ENCODE results near the gene ZNF652.
"Not testable (repeated sequence)": the region's sequence is repeated elsewhere in the genome, so short reads cannot be mapped to it uniquely, and the experiment has no call there.

Gene ZNF652

DNA sequence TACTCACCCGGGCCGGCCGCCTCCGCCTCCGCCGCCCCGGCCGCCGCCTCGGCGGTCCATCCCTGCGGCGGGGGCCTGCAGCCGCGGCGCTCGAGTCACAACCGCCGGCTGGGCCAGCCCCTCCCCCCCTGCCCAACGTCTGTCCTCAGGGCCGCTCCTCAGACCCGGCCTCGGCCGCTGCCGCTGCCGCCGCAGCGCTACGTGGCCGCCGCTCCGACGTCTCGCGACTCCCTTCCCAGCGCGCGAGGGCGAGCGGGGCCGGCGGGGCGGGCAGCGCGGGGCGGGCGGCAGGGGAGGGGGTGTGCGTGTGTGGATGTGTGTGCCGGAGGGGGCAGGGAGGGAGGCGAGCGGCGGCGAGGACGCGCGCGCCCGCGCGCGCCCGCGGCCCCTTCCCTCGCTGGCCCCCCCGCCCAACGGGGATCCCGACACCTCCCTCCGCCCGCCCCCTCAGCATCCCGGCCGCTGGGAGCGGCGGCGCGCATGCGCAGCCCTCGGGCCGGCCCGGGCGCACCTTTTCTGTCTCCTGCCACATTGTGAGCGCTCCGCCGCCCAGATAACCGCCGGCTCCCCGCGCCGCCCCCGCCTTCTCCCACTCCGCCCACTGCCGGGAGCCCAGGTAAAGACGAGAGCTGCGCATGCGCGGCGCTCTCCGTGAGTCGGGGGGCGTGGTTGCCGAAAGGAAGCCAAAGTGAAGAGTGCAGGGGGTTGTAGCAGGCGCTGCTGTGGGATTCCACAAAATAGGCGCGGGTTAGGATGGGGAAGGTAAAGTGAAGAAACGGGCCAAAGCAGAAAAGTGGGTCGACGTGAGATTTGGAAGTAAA lies at the start of gene ZNF652:
ZNF652 (minus strand) TSS at position 349 of the 821 bp plus-strand sequence. CDS start 44,525 bp downstream, outside the sequence.
- DNase-seq, result peak; percentile 84

DNA sequence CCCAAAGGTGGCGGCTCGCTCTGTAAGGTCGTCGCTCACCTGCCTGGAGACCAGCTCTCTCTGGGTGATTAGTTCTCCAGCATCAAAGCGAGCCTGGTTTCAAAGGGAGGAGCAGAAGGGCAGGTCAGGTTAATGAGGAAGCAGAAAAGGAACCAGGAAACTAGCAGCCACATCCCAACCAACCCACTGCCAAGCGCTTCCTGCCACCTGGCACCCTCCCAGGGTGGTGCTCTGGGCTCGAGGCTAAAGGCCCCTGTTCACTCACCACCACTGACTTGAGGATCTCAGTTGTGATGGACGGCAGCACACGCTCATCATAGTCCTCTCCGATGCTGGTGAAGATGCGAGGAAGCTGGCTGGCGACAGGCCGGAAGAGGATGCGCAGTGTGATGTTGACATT lies 47.0 kb upstream of the ZNF652 start:
- no peak for DNase-seq

DNA sequence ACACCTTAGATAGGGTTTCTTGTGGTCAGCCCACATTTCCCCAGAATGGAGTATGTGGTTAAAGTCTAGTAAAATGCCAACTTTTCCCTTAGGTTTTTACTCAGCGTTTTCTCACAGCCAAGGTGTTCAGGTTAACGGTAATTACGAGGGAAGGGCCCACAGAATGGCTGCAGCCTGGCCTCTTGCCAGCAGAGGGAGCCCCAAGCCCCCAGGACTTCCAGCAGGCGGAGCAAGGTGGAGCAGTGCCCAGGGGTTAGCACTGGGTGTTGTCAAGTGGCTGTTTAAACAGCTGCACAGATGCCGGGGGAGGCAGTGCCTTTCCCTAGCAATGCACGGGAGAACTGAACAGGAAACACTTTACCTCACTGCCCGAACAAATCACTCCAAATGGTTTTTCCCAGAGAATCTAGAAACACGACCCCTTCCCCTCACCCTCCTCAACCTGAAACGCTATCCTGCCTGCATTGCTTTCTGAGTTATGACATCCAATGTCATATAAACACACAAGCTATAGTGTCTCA lies 46.0 kb upstream of the ZNF652 start:
- DNase-seq, result peak; percentile 47

DNA sequence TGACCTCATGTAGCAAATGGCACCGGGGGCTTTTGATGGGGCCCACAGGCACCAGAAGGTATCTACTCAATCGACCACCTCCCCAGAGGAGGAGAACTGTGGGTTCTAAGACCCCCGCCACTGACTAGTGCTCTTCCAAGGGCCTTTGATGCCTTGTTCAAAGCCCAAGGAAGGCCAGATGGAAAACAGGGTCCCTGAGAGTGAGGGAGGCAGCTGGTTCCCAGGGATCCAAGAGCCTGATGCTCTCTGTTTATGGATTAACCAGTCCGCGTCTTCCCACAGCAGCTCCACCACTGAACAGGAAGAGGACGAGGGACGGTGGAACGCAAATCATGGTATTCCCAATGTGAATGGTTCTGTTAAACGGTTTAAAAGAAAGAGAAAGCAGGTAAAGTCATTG lies 45.0 kb upstream of the ZNF652 start:
- DNase-seq, result no peak

DNA sequence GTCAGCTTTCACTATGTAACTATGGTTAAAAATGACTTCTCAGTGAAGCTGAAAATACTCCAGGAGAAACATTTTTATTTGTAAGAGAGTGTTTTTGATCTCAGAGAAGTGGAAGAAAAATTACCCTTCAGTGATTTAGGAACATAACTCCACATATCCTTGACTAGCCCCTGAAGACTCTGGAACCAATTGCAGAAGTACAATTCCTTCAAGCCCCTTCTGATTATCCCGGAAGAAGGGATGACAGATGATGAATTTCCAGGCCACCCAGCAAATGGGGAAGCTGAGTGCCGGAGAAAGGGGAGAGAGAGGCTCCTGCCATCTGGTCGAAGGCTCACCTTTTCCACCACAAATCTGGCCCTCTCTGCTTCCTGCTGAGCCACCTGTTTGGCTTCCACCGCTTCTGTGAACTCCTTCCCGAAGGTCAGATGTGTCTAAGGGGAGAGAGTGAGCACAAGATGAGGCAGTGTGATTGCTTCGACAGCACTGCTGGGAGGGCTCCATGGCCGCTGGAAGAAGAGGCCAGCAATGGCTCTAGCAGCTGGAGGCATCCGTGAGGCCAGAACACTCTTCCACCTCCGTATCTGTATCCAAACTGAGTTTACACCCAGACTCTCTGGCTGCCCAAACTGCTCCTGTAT lies 44.5 kb upstream of the ZNF652 start:
- DNase-seq, result no peak

DNA sequence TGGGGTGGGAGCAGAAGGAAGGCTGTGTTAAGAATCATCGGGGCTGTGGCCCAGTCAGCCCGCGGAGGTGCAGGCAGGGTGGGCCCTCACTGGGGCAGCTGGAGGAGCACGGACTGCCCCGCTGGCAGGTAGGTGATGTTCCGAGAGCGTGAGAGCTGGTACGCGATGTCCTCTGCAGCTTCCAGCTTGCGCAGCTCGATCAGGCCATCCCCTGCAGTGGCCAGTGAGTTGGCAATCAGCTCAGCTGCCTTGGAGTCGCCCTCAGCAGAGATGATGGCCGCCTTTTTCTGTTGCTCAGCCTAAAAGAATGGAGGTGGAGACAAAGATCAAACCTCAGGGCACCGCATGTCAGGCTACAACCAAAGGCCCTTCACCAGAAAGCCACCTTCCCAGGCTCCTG lies 42.9 kb upstream of the ZNF652 start:
- DNase-seq, result no peak

DNA sequence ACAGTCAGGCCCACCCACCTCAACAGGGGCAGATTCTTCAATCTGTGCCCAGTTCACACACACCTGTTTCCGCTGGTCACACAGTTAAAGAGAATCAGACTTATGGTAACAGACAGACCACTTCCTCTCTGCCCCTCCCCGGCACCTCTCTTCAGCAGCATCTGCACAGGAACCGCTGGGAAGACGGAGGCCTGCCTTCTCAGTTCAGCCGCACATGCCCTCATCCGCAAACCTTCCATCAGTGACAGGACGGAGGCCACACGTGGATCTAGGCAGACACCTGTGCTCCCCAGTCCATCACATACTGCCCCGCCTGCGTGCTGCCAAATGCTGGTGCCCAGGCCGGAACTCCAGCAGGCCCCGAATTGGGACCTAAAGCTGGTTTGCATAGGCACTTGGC lies 42.3 kb upstream of the ZNF652 start:
- no peak for DNase-seq

DNA sequence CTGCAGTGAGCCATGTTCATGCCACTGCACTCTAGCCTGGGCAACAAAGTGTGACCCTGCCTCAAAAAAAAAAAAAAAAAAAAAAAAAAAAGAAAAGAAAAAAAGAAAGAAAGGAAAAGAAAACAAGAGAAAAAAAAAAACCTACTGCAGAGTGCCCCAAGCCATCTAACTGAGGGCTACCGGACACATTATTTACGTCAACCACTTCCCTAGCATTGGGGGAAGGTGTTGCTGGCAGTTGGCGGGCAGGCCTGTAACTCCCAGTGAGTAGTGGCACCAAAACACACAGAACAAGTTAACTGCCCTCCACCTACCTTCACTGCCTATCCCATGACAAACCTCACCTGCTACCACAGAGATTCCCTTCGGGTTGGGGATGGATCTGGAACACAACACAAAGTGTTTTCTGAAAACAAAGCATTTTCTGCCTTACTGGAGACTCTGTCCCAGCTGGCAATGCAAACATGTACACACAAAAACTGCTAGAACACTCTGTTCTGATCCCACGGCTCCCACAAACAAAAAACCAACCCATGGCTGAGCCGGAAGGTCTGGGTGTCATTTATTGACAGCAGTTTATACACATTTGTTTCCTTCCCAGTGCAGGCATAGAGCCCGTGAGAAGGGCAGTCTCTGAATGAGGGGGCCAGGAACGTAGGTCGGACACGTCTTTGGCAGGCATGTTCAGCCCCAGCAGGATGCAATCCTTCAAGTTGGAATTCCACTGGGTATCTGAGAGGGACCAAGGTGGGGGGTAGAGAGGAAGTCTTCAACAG lies 41.7 kb upstream of the ZNF652 start:
- DNase-seq, result no peak

DNA sequence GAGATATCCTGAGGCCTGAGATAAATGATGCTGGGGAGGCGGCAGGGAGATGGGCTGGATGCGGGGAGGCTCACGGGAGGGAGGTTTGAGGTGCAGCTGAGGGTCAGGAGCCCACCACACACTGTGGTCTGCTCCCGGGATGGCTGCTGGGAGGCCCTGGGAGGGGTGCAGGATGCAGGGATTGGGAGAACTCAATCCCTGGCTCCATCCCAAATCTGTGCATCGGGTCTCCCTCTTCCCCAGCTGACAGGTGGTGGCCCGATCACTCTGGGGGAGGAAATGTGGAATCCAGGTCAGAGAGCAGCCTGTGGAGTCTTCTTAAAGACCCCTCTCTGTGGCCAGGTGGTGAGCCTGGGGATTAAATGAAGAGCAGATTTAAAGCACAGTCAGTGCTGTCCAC lies 40.7 kb upstream of the ZNF652 start:
- DNase-seq, result no peak

DNA sequence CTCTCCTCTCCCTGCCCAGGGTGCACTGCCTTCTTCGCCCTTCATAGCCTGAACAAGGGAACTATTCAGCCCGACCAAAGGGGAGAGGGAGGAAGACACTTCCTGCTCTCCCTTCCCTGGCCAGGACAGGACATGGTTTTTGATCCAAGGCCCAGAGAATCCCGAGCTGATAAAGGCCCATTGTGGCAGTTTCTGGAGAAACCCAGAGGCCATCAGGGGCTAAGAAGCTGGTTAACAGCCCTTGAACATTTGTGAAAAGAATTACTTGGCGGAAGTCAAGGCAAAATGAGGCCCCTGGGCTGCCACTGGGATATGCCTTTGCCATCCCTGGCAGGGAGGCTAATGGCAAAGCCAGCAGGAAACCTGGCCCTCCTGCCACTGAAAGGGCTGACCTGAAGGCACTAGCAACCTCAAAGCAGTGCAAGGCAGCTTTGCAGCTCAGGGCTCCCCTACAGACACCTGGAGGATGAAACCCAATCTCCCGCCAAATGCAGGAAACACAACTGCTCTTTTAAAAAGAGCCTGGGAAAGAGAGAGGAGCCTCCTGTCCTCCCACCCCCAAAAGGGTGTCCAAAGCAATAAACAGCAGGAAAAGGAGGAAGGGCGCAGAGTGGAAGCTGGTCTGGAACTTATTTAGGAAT lies 40.0 kb upstream of the ZNF652 start:
- no peak for DNase-seq

DNA sequence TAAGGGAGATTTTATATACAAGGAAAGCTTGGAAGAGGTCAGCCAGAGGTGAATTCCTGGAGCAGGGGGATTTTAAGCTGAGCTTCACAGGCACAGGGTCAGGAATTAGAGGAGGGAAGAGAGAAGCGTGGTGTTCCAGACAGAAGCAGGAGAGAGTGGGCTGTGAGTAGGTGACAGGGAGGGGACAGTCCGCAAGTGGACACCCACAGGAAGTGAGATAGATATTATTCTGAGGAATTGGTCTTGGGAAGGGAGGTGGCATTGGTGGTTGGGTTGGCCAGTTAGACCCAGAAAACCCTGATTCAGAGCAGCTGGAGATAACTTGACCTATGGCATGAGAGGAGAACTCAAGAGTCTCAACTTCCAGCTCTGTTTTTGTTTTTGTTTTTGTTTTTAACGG lies 37.9 kb upstream of the ZNF652 start:
- DNase-seq, result no peak

DNA sequence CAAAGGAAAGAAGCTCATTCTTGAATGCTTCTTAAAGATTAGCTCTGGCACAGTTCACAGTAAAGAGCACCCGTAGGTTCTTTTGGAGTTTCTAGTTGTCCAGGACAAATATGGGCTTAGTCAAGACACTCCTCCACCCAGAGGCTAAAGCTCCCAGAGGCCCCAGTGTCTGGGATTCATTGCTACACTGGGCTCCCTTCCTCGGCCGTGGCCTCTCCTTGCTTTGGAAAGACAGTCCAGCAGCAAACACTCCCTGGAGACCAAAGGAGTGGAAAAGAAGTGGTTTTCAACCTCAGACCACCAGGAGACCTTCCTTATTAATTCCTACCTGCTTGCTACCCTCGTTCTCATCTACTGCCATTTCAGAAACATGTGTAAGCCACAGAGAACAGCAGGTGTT lies 35.5 kb upstream of the ZNF652 start:
- no peak for DNase-seq

DNA sequence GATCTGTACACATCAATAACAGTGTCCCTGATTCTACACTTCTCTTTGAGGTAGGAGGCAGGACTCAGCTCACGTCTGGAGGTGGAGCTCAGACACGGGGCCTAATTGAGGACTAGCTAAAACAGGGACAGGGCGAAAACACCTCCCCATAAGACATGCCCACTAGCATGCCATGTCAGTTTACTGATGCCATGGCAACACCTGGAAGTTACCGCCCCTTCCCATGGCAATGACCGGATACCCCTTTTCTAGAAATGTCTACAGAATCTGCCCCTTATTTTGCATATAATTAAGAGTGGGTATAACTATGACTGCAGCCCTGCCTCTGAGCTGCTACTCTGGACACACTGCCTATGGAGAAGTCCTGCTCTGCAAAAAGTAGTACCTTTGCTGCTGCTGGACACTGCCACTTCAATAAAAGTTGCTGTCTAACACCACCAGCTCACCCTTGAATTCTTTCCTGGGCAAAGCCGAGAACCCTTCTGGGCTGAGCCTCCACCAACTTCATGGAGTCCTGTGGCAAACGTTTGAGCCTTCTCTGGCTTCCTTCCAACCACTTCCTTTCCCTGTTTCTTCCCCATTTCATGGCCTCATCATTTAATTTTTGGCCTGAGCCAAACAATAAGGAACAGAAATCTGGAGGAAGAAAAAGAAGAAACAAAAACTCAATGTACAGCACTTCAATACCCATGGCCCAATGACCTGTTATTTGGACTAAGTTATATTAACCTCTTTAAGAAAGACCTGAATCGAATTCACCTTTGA lies 31.6 kb upstream of the ZNF652 start:
- DNase-seq, result no peak

DNA sequence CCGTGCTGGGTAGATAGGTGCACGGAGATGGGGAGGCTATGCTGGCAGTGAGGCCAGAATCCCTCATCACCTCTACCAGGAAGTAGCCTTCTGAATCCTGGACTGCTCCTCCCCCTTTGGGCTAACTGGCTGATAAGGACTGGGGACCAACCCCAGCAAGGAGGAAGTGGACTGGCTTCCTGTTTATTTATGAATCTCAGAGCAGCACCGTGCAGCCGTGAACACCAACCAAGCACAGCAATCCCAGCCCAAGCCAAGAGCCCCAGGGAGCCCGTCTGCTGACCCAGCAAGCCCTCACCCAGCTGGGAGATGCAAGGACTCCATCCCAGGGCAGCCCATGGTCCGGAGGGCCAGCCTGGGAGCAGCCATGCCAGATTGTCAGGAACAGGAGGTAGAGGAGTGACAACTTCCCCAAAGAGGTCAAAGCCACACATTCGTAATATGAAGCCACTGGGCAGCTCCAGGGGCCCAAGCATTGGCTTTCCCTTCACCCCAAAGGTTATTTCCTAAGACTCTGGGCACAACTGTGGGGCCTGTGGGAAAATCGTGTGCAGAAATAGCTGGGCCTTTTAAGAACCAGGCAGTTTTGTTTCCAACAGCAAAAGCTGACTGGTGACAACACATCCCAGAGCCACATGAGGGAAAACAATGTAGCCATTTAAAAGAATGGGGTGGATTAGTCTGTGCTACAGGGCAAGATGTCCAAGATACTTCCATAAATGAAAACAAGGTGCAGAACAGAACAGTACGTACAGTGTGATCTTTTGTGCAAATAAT lies 28.7 kb upstream of the ZNF652 start:
- no peak for DNase-seq

DNA sequence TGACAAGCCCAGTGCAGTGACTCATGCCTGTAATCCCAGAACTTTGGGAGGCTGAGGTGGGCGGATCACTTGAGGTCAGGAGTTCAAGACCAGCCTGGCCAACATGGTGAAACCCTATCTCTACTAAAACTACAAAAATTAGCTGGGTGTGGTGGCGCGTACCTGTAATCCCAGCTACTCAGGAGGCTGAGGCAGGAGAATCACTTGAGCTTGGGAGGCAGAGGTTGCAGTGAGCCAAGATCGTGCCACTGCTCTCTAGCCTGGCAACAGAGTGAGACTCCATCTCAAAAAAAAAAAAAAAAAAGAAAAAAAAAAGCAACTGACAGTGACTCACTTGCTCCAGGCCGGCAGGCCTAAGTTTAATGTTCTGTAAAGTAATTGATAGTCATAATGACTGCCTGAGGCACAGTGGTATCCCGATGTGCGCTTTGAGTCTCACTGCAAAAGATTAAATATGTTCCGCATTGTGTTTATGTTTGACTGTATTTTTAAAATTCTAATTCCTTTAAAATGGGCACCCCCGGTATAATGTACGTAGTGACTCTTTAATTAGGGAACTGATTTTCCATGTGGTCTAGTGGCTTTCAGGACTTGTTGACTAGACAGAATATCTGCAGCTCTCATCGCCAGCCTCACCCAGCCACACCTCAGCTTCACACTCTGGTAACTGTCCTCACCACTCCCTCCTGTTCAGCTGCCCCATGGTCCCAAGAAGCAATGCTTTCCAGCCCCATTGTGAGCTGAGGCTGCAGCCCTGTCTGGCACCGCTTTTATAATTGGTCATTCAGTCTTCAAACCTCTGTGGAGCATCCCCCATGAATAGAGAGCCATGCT lies 27.7 kb upstream of the ZNF652 start:
- not testable (repeated sequence) for DNase-seq

DNA sequence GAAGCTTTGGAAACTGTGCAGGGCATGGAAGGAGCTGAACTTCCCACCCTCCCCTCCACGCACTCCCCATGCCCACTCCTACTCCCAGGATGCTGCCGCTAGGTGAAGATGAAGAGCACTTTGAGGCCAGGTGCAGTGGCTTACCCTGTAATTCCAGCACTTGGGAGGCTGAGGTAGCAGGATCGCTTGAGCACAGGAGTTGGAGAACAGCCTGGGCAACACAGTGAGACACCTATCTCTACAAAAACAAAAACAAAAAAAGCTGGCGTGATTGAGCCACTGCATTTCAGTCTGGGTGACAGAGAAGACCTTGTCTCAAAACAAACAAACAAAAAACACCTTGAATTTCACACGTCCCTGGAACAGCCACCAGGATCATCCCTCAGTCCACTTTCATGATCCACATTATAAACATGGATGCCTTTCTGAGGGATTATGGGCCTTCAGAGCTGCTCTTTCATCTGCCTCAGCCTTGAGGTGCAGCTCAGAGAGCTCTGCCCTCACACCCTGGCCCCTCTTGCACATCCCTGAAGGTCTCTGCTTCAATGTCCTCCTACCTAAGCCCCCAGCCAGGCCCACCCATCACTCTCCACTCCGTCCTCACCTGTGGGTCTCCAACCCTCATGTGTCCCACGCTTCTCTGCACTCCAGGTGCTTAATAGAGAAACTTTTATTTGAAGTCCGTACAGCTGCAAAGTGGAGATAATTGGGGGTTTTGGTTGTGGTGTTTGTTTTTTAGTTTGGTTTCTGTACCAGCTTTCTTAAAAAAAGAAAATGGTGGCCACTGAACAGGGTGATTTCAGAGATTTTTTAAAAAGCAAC lies 26.9 kb upstream of the ZNF652 start:
- no peak for DNase-seq

DNA sequence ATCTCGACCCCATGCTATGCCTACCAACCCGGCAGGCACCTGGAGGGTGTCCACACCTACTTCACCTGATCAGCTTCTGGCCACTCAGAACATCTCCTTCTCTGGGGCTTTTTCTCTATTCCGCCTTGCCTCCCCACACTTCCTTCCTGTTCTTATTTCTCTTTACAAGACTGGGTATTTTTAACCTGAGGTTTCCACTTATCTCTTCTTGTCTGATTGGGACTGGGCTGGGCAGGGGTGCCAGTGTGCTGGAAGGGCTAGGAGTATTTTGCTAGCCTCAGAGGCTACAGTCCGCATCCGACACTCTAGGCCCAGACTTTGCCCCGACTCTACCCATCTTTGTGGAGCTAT lies 26.2 kb upstream of the ZNF652 start:
- no peak for DNase-seq

DNA sequence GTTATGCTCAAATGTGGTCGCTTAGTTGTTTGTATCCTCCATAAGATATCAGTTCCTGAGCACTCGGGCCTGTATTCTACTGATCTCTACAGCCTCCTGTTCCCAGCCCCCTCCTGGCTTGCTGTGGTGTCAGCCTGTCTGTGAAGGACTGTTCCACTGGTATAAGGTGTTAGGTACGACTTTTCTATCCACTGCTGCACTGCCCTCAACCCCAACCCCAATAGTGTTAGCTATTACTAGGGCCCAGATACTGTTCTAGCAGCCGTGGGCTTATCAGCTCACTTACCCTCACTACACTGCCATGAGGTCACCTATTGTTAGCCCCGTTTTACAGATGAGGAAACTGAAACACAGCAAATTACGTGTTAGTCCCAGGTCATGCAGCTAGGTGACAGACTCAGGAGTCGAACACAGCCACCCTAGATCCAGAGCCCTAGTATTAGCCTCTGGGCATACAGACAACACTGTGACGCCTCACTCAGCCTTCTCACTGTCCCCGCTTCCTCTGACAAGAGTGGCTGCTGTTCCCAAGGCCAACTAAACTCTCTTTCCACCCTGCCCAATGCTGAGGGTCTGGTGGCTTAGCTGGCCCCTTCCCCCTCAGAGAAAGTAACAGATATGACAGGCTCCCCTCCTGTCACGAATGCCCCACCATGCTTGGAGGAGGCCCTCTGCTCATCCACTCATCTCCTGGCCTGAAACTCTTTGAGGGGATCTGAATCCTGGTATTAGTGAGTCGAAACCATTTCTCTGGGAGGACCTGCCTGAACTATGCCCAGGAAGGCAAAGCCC lies 25.6 kb upstream of the ZNF652 start:
- DNase-seq, result no peak

DNA sequence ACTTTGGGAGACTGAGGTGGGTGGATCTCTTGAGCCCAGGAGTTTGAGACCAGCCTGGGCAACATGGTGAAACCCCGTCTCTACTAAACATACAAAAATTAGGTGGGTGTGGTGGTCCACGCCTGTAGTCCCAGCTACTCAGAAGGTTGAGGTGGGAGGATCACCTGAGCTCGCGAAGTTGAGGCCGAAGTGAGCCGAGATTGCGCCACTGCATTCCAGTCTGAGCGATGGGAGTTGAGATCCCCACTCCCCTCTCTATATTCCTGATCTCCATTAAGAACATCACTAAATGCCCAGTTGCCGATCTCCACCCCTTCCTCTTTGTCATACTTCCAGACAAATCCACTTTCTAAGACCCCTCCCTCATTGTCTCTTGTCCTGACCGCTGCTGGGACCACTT lies 24.3 kb upstream of the ZNF652 start:
- no peak for DNase-seq
